ENCODE measurements around the gene SLC1A4. TPM values are rescaled to one million over a fixed set of nuclear protein-coding genes. Genes with fewer than 3 reads are reported as not detected.

SLC1A4 gene
- total RNA-seq, 3 donors from 2014 or later = 8.2 to 14.7 (median 8.4) TPM

DNA sequence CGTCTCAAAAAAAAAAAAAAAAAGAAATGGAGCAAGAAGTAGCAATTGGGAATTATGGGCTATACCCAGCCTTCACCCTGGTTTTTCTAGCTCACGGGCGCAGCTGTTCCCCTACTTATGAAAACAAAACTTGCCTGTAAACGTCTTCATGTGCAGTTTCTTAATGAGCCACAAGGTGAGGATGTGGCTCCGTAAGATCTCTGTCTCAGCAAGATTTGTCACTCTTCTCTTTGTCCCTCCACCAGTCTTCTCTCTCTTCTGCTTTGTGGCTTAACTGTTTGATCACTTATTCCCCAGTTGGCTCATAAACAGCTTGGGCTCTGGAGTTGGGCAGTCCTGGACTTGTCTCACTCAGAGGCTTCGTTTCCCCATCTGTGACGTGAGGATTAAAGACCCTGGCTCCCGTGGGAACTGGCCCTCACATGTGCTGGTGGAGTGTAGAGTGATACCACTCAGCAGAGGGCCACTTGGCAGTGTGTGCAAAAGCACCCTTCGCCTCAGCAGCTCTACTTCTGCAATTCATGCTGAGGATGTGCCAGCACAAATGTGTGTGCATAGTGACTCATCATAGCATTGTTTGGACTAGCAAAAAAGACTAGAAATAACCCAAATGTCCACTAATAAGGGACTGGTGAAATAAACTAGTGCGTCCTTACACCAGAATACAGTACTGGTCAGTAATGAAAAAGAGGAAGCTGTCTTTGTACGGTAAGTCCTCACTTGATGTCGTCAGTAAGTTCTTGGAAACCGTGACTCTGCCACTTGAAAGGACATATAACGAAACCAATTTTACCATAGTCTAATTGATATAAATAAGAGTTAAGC lies 75.7 kb downstream of the SLC1A4 start:
- peaks cover 8% of the 10 kb centered on the region for H3K4me1 ChIP-seq (ENCODE audit: low read depth)

DNA sequence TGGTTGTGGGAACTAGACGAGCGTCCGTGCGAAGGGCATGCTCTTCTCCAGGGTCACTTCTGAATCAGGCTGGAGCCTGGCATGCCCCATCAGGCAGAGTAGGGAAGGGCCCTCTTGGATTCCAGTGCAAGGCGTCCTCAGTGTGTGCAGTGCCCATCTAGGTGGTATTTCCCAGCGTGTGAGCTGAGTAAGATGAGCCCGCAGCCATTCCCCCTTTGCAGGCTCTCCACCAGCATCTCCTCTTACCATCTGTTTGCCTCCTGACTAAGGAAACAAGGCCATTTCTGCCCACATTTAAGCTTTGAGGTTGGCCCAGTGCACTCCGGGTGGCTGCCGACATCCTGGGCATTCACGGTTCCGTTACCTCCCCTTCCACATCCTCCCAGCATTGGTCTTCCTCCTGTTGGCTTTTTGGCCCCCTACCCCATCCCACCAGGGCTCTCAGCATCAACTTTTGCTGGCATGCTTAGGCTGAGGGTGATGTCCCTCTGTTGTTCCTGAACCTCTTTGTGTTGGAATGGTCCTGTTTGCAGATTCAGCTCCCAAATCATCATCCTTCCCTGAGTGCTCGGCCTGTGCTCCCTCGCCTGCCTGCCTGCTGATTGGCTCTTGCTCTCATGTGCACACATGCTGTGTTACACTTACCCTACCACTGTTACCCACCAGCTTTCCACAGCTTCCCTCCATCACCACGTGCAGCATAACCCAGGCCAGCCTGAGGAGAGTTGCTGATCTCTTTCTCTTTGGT lies 78.8 kb downstream of the SLC1A4 start:
- no peak for DNase-seq
- Histone ChIP-seq H3K4me1 (ENCODE audit: low read depth) (peaks cover 16% of the 10 kb centered on the region), H3K9me3 (no peaks in the 10 kb centered on the region), H3K4me3 (no peak overlapping the region), H3K36me3 (ENCODE audit: low read depth) (no peaks in the 10 kb centered on the region)
- TF ChIP-seq, protein P1, sequence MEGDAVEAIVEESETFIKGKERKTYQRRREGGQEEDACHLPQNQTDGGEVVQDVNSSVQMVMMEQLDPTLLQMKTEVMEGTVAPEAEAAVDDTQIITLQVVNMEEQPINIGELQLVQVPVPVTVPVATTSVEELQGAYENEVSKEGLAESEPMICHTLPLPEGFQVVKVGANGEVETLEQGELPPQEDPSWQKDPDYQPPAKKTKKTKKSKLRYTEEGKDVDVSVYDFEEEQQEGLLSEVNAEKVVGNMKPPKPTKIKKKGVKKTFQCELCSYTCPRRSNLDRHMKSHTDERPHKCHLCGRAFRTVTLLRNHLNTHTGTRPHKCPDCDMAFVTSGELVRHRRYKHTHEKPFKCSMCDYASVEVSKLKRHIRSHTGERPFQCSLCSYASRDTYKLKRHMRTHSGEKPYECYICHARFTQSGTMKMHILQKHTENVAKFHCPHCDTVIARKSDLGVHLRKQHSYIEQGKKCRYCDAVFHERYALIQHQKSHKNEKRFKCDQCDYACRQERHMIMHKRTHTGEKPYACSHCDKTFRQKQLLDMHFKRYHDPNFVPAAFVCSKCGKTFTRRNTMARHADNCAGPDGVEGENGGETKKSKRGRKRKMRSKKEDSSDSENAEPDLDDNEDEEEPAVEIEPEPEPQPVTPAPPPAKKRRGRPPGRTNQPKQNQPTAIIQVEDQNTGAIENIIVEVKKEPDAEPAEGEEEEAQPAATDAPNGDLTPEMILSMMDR (IDR thresholded peaks at IDR 0.05) = no peak
- ATAC-seq = no peak
- intact Hi-C loops (cut with DNase I, micrococcal nuclease) = loop anchor here in 1 of 2 donors (10.0 kb wide), 1 partner anchor 117 kb away; no protein-coding TSS in a partner anchor

More for the DNA sequence above, 75.7 kb downstream of the SLC1A4 start:
- Histone ChIP-seq H3K36me3 (ENCODE audit: low read depth) (no peaks in the 10 kb centered on the region), H3K4me3 (no peak overlapping the region), H3K9me3 (no peaks in the 10 kb centered on the region)
- TF ChIP-seq, protein P1 (IDR thresholded peaks at IDR 0.05) = peak; percentile 47
- ATAC-seq (peak; percentile 85), DNase-seq (peak in 1 of 3 donors; percentile 76)
- intact Hi-C loops (cut with DNase I, micrococcal nuclease) = loop anchor here in 1 of 2 donors (10.0 kb wide), 1 partner anchor 120 kb away; no protein-coding TSS in a partner anchor

DNA sequence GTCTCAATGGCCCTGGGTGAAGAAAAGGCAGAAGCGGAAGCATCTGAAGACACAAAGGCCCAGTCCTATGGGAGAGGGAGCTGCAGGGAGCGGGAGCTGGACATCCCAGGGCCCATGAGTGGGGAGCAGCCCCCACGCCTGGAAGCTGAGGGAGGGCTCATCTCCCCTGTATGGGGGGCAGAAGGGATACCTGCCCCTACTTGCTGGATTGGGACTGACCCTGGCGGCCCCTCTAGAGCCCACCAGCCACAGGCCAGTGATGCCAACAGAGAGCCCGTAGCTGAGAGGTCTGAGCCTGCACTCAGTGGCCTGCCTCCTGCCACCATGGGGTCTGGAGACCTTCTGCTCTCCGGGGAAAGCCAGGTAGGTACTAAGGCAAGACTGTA lies 80.2 kb downstream of the SLC1A4 start:
- peaks cover 15% of the 10 kb centered on the region for H3K4me1 ChIP-seq (ENCODE audit: low read depth)
- no peaks in the 10 kb centered on the region for H3K36me3 ChIP-seq (ENCODE audit: low read depth)
- H3K9me3 ChIP-seq = no peaks in the 10 kb centered on the region
- DNase-seq (no peak), ATAC-seq (no peak)
- no peak overlapping the region for H3K4me3 ChIP-seq
- intact Hi-C loops (cut with DNase I, micrococcal nuclease) = loop anchor here in 1 of 2 donors (10.0 kb wide), 1 partner anchor 115 kb away; no protein-coding TSS in a partner anchor
- TF ChIP-seq, protein P1 (IDR thresholded peaks at IDR 0.05) = no peak

DNA sequence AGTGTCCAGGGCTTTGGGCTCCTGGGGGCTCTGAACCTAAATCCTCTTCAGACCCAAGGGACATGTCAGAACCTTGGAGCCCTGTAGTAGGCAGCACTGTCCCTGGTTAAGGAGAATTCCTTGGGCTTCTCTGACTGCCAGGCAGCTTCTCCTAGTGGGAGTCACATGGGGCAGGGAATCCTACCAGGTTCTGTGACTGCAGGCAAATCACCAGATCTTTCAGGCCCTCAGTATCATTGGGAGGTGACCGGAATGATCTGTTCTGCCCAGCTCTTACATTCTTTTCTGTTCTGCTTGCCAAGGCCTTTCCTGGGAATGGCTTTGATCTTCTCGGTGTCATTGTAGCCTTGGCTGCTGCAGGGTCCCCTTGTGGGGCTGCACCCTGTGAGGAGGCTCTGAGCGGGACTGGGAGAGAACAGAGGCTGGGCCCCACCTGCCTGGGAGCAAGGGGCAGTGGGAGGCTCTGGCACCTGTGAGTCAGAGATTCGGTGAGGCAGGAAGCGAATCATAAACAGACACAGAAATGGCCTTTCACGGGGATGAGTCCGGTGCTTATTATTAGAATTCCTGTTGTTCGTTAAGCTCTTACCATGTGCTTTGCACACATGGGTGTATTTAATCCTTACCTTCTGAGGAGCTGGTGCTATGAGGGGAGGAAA lies 81.1 kb downstream of the SLC1A4 start:
- intact Hi-C loops (cut with DNase I, micrococcal nuclease) = loop anchor here in 1 of 2 donors (10.0 kb wide), 1 partner anchor 114 kb away; no protein-coding TSS in a partner anchor
- Histone ChIP-seq H3K4me3 (no peak overlapping the region), H3K36me3 (ENCODE audit: low read depth) (no peaks in the 10 kb centered on the region), H3K4me1 (ENCODE audit: low read depth) (peaks cover 8% of the 10 kb centered on the region), H3K9me3 (no peaks in the 10 kb centered on the region)
- TF ChIP-seq, protein P1 (IDR thresholded peaks at IDR 0.05) = no peak
- ATAC-seq = peak; percentile 86
- peak in 1 of 3 donors; percentile 59 for DNase-seq

DNA sequence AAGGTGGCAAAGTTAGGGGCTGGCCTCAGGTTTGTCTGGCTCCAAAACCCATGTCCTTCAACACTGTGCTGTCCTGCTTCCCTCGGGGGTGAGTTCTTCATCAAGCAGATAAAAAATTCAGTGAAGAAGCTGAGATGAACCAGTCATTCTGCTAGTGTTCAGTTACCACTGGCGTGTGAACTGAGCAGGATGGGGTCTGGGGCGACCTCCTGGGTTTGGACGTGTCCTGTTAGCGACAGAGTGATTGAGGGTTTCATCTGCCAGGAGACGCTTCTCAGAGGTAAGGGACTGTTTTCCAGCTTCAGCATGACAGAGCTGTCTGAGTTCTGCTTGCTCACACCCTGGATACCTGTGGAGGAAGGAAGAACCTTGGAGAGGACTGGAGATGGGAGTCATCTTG lies 81.7 kb downstream of the SLC1A4 start:
- ATAC-seq = no peak
- Histone ChIP-seq H3K36me3 (ENCODE audit: low read depth) (no peaks in the 10 kb centered on the region), H3K4me1 (ENCODE audit: low read depth) (peaks cover 12% of the 10 kb centered on the region), H3K4me3 (no peak overlapping the region), H3K9me3 (no peaks in the 10 kb centered on the region)
- no peak for DNase-seq
- TF ChIP-seq, protein P1 (IDR thresholded peaks at IDR 0.05) = no peak
- intact Hi-C loops (cut with DNase I, micrococcal nuclease) = loop anchor here in 1 of 2 donors (10.0 kb wide), 1 partner anchor 114 kb away; no protein-coding TSS in a partner anchor

All from mucosa of descending colon (tissue), 3 donors.